Left lung (tissue), 10 donors: ENCODE results near the gene SLX9. TPM values are rescaled to one million over a fixed set of nuclear protein-coding genes. Genes with fewer than 3 reads are reported as not detected.
A peak's percentile ranks its signal among the peaks of the same experiment; 100 is the strongest.
"Not testable (repeated sequence)": the region's sequence is repeated elsewhere in the genome, so short reads cannot be mapped to it uniquely, and the experiment has no call there.

ENCODE experiments used
- ATAC-seq: fragments of 200-7000 bp; cut with Tn5 transposase; one replicate; pipeline ENCODE4 v1.9.1; 2020; ENCODE audit warnings: moderate library complexity
- DNase-seq, 4 donors: peaks; one replicate each; pipeline ENCODE4 v3.0.0-alpha.2; 2013 to 2020
- H3K27ac ChIP-seq, 2 donors: fragments of 200-600 bp; sonication (generic) in 1 of 2; one replicate each; pipeline versions ENCODE4 v1.5.0 to v1.8.0; 2020 to 2021
- H3K27me3 ChIP-seq, 2 donors: fragments of 200-600 bp; sonication (generic) in 1 of 2; one replicate each; pipeline versions ENCODE4 v1.5.0 to v1.8.0; 2020 to 2021
- H3K36me3 ChIP-seq, 2 donors: fragments of 200-600 bp; sonication (generic) in 1 of 2; one replicate each; pipeline versions ENCODE4 v1.5.0 to v1.8.0; 2020 to 2021
- H3K4me1 ChIP-seq, 2 donors: fragments of 200-600 bp; one replicate each; pipeline ENCODE4 v1.8.0; 2021
- H3K4me3 ChIP-seq, 2 donors: fragments of 200-600 bp; sonication (generic) in 1 of 2; one replicate each; pipeline versions ENCODE4 v1.5.0 to v1.8.0; 2020 to 2021; ENCODE audit warnings: mild to moderate bottlenecking in 1 of 2
- H3K9me3 ChIP-seq, 2 donors: fragments of 200-600 bp; sonication (generic) in 1 of 2; one replicate each; pipeline versions ENCODE4 v1.5.0 to v1.8.0; 2020 to 2021
- CTCF ChIP-seq, 2 donors: fragments of 200-600 bp; sonication (generic) in 1 of 2; IDR thresholded peaks; one replicate each; pipeline versions ENCODE4 v1.5.0 to v1.8.0; 2021; ENCODE audit warnings: antibody characterized with exemption in 2 of 2
- intact Hi-C, 2 donors: fragments of 100-400 bp; cut with DNase I; formaldehyde crosslinking; loops; one replicate each; pipeline versions ENCODE4 v1.11.2 to v1.14.2; 2022
- polyA plus RNA-seq, 6 donors: library from polyadenylated mRNA; unstranded; fragments of 120-200 nt; gene quantifications; one replicate each; pipeline ENCODE4 v1.2.1, GENCODE V29; 2013; ENCODE audit not compliant: insufficient read length in 6 of 6
- total RNA-seq, 2 donors: library from RNA; stranded (reverse); fragmentation: NEBNext Ultra II Directional; extraction: Animal tissue kit (Norgen Biotek cat#: 25700); gene quantifications; one replicate each; pipeline ENCODE4 v1.2.1, GENCODE V29; 2021
- donor health status: DM: no; HTN: yes; CAD: no.
- donor health status: DM: no; HTN: no; CAD: no.

The SLX9 gene
- total and polyA plus RNA-seq, 8 donors: 11.5 to 29.6 (median 16.2) TPM

DNA sequence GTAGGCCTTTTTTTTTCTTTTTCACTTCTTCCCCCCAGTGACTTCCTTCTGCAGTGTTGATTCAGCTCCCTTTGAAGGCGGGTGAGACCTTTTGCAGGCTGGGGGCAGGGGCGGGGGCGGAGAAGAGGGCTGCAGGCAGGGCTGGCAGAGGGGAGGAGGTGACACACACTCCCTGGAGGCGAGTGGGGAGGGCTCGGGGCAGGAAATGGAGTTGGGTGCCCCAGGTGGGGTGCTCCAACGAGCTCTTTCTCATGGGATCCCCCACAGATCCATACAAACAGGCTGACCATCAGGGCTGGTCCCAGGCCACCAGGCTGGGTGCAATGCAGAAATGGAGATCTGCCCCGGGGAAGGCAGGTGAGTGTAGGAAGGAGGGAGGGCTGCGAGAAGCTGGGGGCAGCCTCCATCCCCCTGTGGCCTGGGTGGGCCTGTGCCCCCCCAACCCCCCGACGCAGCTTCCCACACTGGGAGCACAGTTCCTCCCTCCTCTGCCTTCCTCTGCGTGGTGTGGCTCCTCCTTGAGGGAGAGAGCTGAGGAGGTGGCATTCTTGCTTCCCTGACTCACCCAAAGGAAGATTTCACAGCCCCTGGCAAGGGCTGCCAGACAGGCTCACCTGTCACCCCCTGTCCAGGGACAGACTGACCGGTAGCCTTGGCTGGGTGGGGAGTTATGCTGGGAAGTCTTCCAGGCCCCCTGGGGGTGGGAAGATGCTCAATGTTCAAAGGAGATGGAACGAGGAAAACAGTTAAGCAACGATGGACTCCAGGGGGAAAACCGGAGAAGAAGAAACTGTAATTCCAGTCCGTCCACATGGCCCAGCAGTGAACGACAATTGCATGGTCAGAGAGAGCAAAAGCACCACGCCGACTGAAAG is 12.0 kb upstream of the SLX9 start:
- H3K27ac ChIP-seq: peak overlapping the region; percentile 53 to 93
- no peaks in the 10 kb centered on the region for H3K36me3 ChIP-seq
- H3K4me1 ChIP-seq: peaks cover 33 to 98% of the 10 kb centered on the region in 2 donors
- DNase-seq (peak in 2 of 4 donors; percentile 79 to 92), ATAC-seq (peak; percentile 64)
- intact Hi-C loops: no loop called here
- TF ChIP-seq CTCF (IDR thresholded peaks at IDR 0.05): no peak
- H3K4me3 ChIP-seq: peak overlapping the region in 1 of 2 donors; percentile 39
- no peaks in the 10 kb centered on the region for H3K9me3 ChIP-seq
- H3K27me3 ChIP-seq: peaks cover 12 to 53% of the 10 kb centered on the region in 2 donors

DNA sequence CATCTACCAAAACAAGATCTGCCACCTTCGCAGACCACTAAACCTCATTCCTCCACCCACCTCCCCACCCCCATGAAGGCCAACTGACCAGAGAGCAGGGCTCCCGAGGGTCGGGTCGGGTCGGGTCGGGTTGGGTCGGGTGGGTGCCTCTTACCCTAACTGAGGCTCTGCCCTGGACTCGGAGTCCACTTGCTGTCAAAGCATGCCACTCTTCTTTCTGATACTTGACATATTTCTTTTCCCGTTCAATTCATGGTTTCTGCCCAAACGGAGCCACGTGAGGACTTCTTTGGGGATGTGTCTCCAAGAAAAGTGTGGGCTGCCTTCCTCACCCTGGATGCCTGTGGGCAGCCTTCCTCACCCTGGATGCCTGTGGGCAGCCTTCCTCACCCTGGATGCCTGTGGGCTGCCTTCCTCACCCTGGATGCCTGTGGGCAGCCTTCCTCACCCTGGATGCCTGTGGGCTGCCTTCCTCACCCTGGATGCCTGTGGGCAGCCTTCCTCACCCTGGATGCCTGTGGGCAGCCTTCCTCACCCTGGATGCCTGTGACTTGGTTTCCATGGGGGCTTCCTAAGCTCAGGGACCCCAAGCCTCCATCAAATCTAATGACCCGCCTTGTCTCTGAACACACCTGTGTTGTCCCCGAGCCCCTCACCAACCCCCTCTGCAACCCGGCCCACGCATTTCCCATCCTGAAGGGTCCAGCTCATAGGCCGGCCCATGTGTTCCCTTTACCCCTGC is 11.2 kb upstream of the SLX9 start:
- ATAC-seq: not testable (repeated sequence)

DNA sequence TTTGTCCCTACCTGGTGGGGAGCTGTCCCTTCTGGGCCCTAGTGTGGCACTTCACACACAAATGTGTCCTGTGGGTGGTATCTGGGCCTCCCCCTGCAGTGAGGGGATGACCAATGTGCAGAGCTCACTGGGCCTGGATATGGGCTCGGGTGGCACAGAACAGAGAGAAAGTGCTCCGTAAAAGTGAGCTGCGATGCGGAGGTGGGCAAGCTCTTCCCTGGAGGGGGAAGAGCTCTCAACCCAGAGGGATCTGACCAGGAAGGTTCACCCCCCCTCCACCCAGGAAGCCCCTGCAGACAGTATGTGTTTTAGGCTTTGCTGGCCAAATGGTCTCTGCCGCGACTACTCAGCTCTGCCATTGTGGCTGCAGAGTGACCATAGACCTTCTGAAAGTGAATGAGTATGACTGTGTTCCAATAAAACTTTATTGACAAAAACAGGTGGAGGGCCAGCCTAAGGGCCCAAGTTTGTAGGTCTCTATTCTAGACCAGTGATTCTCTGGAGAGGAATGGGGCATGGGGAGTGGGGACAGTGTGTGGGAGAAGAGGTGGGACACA is 10.5 kb upstream of the SLX9 start:
- Histone ChIP-seq H3K27me3 (peaks cover 12 to 68% of the 10 kb centered on the region in 2 donors), H3K27ac (peak overlapping the region in 1 of 2 donors; percentile 93), H3K9me3 (no peaks in the 10 kb centered on the region), H3K4me3 (no peak overlapping the region), H3K36me3 (no peaks in the 10 kb centered on the region), H3K4me1 (peaks cover 33 to 93% of the 10 kb centered on the region in 2 donors)
- no peak for TF ChIP-seq CTCF (IDR thresholded peaks at IDR 0.05)
- peak in 1 of 4 donors; percentile 43 for DNase-seq
- intact Hi-C loops: no loop called here
- no peak for ATAC-seq

More for the DNA sequence above, 11.2 kb upstream of the SLX9 start:
- intact Hi-C loops, H3K9me3 ChIP-seq, H3K36me3 ChIP-seq: not testable (repeated sequence)
- Histone ChIP-seq H3K27me3 (peaks cover 12 to 62% of the 10 kb centered on the region in 2 donors), H3K4me1 (peaks cover 33 to 99% of the 10 kb centered on the region in 2 donors), H3K27ac (peak overlapping the region in 1 of 2 donors; percentile 93), H3K4me3 (peak overlapping the region in 1 of 2 donors; percentile 39)
- peak in 1 of 4 donors; percentile 39 for DNase-seq

DNA sequence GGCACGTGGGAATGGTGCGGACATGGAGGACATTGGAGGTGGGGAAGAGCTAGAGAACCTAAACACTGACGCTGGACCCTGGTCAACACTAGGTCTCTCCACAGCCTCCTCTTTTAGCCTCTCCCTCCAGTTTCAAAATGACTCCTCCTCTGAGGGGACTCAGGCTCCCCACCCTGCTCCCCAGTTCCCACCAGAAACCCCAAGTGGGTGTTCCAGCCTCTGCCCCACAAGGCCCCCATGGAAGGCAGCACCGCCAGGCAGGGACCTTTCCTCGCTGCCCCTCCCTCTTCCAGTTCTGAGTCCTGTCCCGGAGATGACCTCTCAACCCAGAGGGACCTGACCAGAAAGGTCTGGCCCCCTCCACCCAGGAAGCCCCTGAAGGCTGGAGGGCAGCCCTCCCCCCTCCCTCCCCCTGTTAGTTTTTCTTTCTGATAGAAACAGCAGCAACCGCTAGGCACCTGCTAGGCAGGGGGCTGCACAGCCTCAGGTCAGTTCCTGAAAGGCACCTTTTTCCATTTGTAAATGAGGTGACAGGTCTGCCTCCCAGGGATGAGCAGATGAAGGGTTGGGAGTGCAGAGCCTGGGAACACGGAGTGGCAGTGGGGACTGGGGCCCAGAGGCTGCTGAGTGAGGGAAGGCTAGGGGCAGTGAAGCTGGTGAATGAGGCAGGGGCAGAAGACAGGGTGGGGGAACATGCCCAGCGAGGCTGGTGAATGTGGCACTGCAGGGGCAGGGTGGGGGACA is 9.9 kb upstream of the SLX9 start:
- ATAC-seq (no peak), DNase-seq (no peak)
- no peaks in the 10 kb centered on the region for H3K36me3 ChIP-seq
- H3K27ac ChIP-seq: peak overlapping the region in 1 of 2 donors; percentile 93
- peaks cover 33 to 86% of the 10 kb centered on the region in 2 donors for H3K4me1 ChIP-seq
- intact Hi-C loops: no loop called here
- H3K27me3 ChIP-seq: peaks cover 12 to 75% of the 10 kb centered on the region in 2 donors
- TF ChIP-seq CTCF (IDR thresholded peaks at IDR 0.05): no peak
- H3K4me3 ChIP-seq: no peak overlapping the region
- H3K9me3 ChIP-seq: no peaks in the 10 kb centered on the region

DNA sequence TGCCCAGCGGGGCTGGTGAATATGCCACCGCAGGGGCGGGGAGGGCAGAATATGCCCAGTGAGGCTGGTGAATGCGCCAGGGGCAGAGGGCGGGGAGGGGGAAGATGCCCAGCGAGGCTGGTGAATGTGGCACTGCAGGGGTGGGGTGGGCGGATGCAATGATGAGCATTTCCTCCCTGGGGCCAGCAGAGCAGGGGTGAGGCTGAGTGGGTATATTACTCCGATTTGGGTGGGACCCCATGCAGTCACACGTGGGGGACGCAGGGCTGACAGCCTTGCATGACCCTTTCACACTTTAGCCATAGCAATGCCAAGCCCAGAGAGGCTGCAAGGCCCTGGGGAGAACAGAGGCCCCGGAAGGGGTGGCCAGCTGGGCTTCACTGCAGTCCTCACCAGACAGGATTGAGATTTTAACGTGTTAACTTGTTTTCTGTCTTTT is 9.3 kb upstream of the SLX9 start:
- Histone ChIP-seq H3K27ac (peak overlapping the region in 1 of 2 donors; percentile 93), H3K9me3 (no peaks in the 10 kb centered on the region), H3K27me3 (peaks cover 12 to 81% of the 10 kb centered on the region in 2 donors), H3K36me3 (no peaks in the 10 kb centered on the region), H3K4me1 (peaks cover 33 to 81% of the 10 kb centered on the region in 2 donors), H3K4me3 (peak overlapping the region in 1 of 2 donors; percentile 53)
- ATAC-seq: no peak
- TF ChIP-seq CTCF (IDR thresholded peaks at IDR 0.05): no peak
- intact Hi-C loops: no loop called here
- DNase-seq: peak in 1 of 4 donors; percentile 85
